C4-2B (cell line): ENCODE data around the gene GMEB2.
"Not testable (repeated sequence)": the region's sequence is repeated elsewhere in the genome, so short reads cannot be mapped to it uniquely, and the experiment has no call there.

Source experiments
- H3K27ac ChIP-seq: fragments of 450-650 bp; 2 replicates; pipeline ENCODE4 v1.5.1; 2017
- ZFX ChIP-seq: fragments of 450-650 bp; IDR thresholded peaks from 2 replicates; pipeline ENCODE4 v1.6.1; 2017
- TF ChIP-seq, protein P1 (sequence below): fragments of 450-650 bp; conservative IDR thresholded peaks from 2 replicates; pipeline ENCODE4 v1.5.1; 2017; ENCODE audit warnings: mild to moderate bottlenecking

Gene GMEB2

DNA sequence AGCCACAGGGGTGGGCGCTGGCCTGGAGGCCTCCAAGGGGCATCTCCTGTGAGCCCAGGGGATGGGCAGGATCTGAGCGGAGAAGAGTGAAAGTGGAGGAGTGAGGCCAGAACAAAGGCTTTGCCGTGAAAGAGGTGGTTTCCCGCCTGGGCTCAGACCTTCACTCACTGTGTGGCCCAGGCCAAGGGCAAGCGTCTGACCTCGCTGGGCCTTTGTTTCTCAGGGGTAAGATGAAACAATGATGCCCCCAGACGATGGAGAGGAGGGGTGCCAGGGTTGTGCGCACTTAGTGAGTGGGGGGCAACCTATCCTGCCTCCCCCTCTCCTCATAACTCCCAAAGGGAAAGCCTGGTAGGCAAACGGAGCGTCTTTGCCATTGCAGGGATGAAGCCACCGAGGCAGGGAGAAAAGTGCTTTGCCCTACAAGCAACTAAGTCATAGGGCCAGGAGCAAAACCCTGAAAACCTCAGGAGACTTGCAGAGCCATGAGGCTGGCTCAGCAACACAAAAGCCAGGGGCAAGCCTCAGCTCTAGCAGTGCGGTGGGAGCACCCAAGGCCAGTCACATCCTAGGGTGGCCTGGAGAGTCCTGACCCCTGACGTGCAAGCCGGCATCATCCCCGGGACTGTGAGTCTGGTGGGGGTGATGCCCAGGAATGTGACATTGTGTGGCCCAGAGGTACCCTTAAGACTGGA lies 27.2 kb upstream of the GMEB2 start:
- TF ChIP-seq, protein P1, sequence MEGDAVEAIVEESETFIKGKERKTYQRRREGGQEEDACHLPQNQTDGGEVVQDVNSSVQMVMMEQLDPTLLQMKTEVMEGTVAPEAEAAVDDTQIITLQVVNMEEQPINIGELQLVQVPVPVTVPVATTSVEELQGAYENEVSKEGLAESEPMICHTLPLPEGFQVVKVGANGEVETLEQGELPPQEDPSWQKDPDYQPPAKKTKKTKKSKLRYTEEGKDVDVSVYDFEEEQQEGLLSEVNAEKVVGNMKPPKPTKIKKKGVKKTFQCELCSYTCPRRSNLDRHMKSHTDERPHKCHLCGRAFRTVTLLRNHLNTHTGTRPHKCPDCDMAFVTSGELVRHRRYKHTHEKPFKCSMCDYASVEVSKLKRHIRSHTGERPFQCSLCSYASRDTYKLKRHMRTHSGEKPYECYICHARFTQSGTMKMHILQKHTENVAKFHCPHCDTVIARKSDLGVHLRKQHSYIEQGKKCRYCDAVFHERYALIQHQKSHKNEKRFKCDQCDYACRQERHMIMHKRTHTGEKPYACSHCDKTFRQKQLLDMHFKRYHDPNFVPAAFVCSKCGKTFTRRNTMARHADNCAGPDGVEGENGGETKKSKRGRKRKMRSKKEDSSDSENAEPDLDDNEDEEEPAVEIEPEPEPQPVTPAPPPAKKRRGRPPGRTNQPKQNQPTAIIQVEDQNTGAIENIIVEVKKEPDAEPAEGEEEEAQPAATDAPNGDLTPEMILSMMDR: no peak
- no peak for TF ChIP-seq ZFX
- H3K27ac ChIP-seq: no peak overlapping the region

DNA sequence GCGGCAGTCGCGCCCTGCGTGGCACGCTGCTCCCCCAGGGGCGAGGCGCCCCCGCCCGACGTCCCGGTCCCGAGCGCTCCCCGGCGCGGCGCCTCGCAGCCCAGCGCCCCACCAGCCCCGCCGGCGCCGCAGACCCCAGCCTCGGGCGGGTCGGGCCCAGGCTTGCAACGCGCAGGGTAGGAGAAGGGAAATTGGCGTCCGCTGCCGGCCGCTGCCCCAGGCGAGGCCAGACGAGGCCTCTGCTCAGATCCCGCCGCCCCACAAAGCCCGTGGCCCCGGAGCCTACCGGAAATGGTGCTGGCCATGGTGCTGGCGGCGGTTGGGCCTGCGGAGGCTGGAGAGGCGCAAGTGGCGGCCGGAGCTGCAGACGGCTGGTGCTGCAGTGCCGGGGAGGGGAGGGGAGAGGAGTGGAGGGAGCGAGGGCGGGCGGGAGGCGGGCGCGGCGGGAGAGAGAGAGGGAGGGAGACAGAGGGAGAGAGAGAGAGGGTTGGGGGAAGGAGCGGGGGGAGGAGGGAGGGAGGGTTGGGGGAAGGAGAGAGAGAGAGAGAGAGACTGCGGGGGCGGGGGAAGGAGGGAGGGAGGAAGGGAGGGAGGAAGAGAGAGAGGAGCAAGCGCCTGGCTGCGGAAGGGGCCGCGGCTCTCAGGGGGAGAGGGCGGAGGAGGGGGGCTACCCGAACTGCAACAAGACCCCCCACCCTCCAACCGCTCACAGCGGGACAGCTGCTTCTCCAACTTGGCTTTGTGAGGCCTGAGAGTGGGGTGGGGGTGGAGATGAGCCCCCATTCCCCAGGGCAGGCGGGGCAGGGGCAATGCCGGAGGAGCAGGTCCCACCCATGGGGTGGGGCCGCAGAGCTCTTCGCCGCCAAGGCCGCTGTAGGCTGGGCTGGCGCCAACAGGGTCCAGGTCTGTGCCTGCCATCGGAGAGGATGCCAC lies 26.4 kb upstream of the GMEB2 start, which contains the start of gene STMN3:
STMN3 (minus strand) TSS at position 384 of the 933 bp plus-strand sequence; CDS start at position 305, 79 bp downstream.
- H3K27ac ChIP-seq: no peak within 1 kb of the TSS

DNA sequence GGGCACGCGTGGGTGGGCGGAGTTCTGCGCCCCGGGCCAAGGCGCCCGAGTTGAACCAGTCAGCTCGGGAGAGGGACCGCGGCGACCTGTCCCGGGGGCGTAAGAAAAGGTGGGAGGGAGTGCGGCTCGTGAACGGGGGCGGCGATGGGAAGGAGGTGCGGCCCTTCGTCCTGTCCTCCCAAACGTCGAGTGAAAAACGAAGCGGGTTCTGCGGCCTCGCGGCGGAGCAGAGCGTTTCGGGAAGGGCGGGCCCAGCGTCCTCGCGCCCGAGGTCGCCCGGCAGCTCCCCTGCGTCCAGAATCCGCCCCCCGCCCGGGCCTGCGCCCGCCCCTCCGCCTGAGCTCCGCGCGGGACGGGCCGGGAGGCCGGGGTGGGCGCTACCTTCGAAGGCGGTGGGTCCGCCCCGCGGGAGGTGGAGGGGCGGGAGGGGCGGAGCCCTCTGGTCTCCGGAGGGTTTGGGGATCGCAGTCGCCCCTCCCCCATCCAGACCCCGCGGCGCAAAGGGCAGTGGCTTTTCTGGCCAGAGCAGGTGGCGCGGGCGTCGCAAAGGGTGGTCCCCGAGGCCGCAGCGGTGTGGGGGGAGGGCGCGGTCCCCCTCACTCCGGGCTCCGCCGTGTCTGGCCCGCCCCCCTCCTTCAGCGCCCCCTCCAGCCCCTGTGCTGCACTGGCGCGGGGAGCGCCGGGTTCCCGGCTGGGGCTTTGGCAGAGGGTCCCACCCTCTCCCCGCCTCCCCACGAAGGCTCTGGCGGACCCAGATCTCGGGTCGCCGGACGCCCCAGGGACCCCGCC lies 25.5 kb upstream of the GMEB2 start:
- no peak overlapping the region for H3K27ac ChIP-seq
- TF ChIP-seq, protein P1: no peak
- no peak for TF ChIP-seq ZFX

More for the DNA sequence above, 26.4 kb upstream of the GMEB2 start, which contains the start of gene STMN3:
- TF ChIP-seq, protein P1: no peak
- TF ChIP-seq ZFX: no peak

GRCh38 chr20:63651942-63652191 lies 25.0 kb upstream of the GMEB2 start:
- no peak overlapping the region for H3K27ac ChIP-seq
- no peak for TF ChIP-seq ZFX
- TF ChIP-seq, protein P1: no peak

GRCh38 chr20:63650486-63650885 lies 23.6 kb upstream of the GMEB2 start:
- not testable (repeated sequence) for H3K27ac ChIP-seq

DNA sequence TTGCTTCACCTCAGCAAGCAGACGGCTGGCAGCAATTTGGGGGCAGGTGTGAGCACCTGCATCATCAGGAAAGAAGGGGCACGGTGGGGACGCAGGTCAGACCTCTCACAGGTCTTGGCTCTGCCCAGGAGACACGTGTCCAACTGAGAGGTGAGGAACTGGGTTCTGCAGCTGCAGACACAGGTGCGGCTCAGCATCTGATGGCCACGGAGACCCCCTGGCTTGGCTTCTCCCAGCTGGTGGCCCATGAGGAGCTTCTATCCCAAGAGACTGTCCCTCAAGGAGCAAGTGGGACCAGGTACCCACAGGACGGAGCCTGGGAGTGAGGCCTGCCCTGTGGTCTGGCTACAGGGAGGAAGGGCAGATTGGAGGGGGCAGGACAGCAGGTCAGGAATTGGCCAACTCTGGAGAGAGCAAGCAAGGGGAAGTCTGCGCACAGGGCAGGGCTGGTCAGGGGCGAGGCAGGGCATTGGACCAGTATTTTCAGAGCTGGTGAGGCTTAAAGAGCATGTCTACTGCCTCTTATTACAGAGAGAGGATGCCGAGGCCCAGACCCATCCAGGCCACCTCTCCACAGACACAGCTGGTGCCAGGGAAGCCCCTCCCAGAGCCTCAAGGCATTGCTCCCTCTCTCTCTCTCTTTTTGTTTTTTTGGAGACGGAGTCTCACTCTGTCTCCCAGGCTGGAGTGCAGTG lies 22.1 kb upstream of the GMEB2 start:
- TF ChIP-seq, protein P1: no peak
- no peak for TF ChIP-seq ZFX
- H3K27ac ChIP-seq: no peak overlapping the region

- no peak overlapping the region for H3K27ac ChIP-seq
- TF ChIP-seq, protein P1: no peak
- TF ChIP-seq ZFX: no peak
These were observed 21.3 kb upstream of the GMEB2 start for GRCh38 chr20:63648190-63648589.
